ENCODE measurements around the gene RMDN3.

GRCh38 chr15:40773902-40774301 lies 18.8 kb upstream of the RMDN3 start:
- TF ChIP-seq CTCF (IDR thresholded peaks at IDR 0.05), result no peak
- no peak for TF ChIP-seq POLR2A (IDR thresholded peaks at IDR 0.05)

Measured in esophagus squamous epithelium (tissue), 4 donors.